GM12878 (cell line): ENCODE measurements around the gene ADA. TPM values are rescaled to one million over a fixed set of nuclear protein-coding genes. Genes with fewer than 3 reads are reported as not detected.

Source experiments
- CBFB ChIP-seq: IDR thresholded peaks from 2 replicates; pipeline ENCODE4 v1.6.1; 2016; ENCODE audit warnings: antibody characterized with exemption, low read depth
- EED ChIP-seq: sonication (generic); IDR thresholded peaks from 2 replicates; pipeline ENCODE4 v1.6.1; 2016; ENCODE audit warnings: antibody characterized with exemption, low read depth
- EP300 ChIP-seq, 2 experiments: fragments of 150-350 bp in 1 of 2; IDR thresholded peaks; 2 replicates each; pipeline ENCODE4 v1.6.1; 2011 to 2012; ENCODE audit warnings: low read depth in 2 of 2, low read length in 2 of 2, borderline replicate concordance in 1 of 2, improper control_type of control experiment in 1 of 2, inconsistent platforms in 1 of 2; ENCODE audit not compliant: control insufficient read depth in 1 of 2
- EZH2 ChIP-seq: IDR thresholded peaks from 2 replicates; pipeline ENCODE4 v1.6.1; 2012; ENCODE audit warnings: low read depth, mild to moderate bottlenecking, control low read depth, inconsistent platforms, low read length, borderline replicate concordance; ENCODE audit not compliant: control insufficient read depth
- GATAD2B ChIP-seq: fragments of 450-650 bp; conservative IDR thresholded peaks from 2 replicates; pipeline ENCODE4 v1.6.1; 2017; ENCODE audit warnings: low read depth, mild to moderate bottlenecking, moderate library complexity
- IKZF1 ChIP-seq: fragments of 450-650 bp; conservative IDR thresholded peaks from 2 replicates; pipeline ENCODE4 v1.6.1; 2017; ENCODE audit warnings: antibody characterized with exemption, mild to moderate bottlenecking
- IKZF2 ChIP-seq, 2 experiments: fragments of 450-650 bp; IDR thresholded peaks; 2 replicates each; pipeline ENCODE4 v1.6.1; 2017; ENCODE audit warnings: mild to moderate bottlenecking in 2 of 2, moderate library complexity in 2 of 2
- JUND ChIP-seq: IDR thresholded peaks from 2 replicates; pipeline ENCODE4 v1.6.1; 2012; ENCODE audit warnings: low read depth, mild to moderate bottlenecking, low read length, improper control_type of control experiment, moderate library complexity
- MEF2A ChIP-seq: IDR thresholded peaks from 2 replicates; pipeline ENCODE4 v1.6.1; 2011; ENCODE audit warnings: low read depth, mild to moderate bottlenecking, low read length, moderate library complexity; ENCODE audit not compliant: insufficient read depth
- NBN ChIP-seq: fragments of 450-650 bp; IDR thresholded peaks from 2 replicates; pipeline ENCODE4 v1.6.1; 2016
- NFYA ChIP-seq: IDR thresholded peaks from 2 replicates; pipeline ENCODE4 v1.6.1; 2011; ENCODE audit warnings: low read depth, mild to moderate bottlenecking, low read length, improper control_type of control experiment, borderline replicate concordance
- POLR2AphosphoS2 ChIP-seq: IDR thresholded peaks from 2 replicates; pipeline ENCODE4 v1.6.1; 2011; ENCODE audit warnings: low read depth, mild to moderate bottlenecking, low read length, improper control_type of control experiment, moderate library complexity
- polyA plus RNA-seq, 11 experiments: library from polyadenylated mRNA; depleted of rRNA in 4 of 11; unstranded in 6 of 11; stranded (reverse) in 5 of 11; fragments of >200 nt; fragmentation: Nextera tagmentation in 4 of 11; fragmentation: Illumina TruSeq in 1 of 11; extraction: Ambion mirVana in 4 of 11; extraction: Trizol in 1 of 11; gene quantifications; 1 replicate in 1 of 11; 2 replicates in 10 of 11; pipeline versions ENCODE4 v1.2.1 to v1.2.3, GENCODE V29; 2011 to 2016; ENCODE audit warnings: inconsistent platforms in 2 of 11, missing spikeins in 2 of 11, low read depth in 1 of 11
- total RNA-seq, 4 experiments: library from RNA; depleted of rRNA in 3 of 4; stranded (reverse); fragments of >200 nt in 3 of 4; fragmentation: Illumina TruSeq in 1 of 4; extraction: Trizol in 1 of 4; gene quantifications; 2 replicates each; pipeline versions ENCODE4 v1.2.1 to v1.2.3, GENCODE V29; 2013 to 2021
- TF ChIP-seq, protein P1 (sequence below): fragments of 450-650 bp; IDR thresholded peaks from 2 replicates; pipeline ENCODE4 v1.6.1; 2018; ENCODE audit warnings: mild to moderate bottlenecking, low read depth, moderate library complexity; ENCODE audit not compliant: partially characterized antibody
- TF ChIP-seq, protein P2 (sequence below): fragments of 450-650 bp; formaldehyde crosslinking; IDR thresholded peaks from 2 replicates; pipeline ENCODE4 v1.4.0; 2022; ENCODE audit warnings: mild to moderate bottlenecking, moderate library complexity
- TF ChIP-seq, protein P3 (sequence below): IDR thresholded peaks from 2 replicates; pipeline ENCODE4 v1.6.1; 2012; ENCODE audit warnings: improper control_type of control experiment, low read depth, low read length; ENCODE audit not compliant: insufficient replicate concordance
- TF ChIP-seq, protein P4 (sequence below): IDR thresholded peaks from 2 replicates; pipeline ENCODE4 v1.6.1; 2012; ENCODE audit warnings: low read depth, low read length, improper control_type of control experiment

The ADA gene
- total and polyA plus RNA-seq, 10 of the 15 experiments (the other 5 are each of a cell fraction or from before 2014, with no cell fraction given) = 40.9 to 217 (median 90.8) TPM

DNA sequence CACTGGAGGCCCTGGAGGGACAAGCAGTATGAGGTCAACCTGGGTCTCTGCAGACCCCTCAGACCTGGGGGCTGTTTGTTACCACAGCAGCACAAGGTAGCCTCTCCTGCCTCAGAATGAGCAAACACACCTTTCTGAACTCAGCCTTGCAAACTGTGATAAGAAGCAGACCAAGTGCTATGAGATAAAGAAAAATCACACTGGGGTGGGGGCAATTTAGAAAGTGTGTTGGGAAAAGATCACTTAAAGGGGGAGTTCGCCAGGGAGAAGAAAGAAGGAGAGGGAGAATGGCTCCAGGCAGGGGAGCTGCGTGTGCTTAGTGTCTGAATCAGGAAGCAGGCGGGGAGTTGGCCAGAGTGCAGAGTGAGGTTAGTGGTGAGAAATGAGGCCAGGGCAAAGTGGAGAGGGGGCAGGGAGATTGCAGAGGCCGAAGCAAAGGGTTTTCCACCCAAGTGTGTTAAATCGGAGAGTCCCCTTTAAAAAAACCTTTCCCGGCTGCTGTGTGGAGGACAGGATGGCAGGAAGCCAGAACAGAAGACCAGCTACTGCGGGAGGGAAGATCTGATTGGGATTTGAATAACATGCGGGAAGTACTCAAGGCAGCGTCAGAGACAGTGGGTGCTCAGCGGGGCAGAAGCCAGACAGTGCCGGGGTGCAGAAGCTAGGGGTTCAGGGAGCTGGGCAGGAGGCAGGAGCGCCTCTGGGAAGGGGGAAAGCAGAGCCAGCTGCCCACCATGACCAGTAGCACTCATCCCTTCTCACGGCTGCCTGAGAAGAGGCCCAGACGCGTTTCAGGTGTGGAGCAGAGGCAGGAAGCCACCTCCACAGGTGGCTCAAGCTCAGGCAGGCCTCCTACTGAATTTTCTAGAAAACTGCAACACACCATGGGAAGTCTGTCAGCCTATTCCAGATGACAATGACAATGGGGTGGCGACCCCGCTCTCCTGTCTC, 9.0 kb downstream of the ADA start (continued):
- TF ChIP-seq, protein P1, sequence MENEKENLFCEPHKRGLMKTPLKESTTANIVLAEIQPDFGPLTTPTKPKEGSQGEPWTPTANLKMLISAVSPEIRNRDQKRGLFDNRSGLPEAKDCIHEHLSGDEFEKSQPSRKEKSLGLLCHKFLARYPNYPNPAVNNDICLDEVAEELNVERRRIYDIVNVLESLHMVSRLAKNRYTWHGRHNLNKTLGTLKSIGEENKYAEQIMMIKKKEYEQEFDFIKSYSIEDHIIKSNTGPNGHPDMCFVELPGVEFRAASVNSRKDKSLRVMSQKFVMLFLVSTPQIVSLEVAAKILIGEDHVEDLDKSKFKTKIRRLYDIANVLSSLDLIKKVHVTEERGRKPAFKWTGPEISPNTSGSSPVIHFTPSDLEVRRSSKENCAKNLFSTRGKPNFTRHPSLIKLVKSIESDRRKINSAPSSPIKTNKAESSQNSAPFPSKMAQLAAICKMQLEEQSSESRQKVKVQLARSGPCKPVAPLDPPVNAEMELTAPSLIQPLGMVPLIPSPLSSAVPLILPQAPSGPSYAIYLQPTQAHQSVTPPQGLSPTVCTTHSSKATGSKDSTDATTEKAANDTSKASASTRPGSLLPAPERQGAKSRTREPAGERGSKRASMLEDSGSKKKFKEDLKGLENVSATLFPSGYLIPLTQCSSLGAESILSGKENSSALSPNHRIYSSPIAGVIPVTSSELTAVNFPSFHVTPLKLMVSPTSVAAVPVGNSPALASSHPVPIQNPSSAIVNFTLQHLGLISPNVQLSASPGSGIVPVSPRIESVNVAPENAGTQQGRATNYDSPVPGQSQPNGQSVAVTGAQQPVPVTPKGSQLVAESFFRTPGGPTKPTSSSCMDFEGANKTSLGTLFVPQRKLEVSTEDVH = no peak
- TF ChIP-seq, protein P2, sequence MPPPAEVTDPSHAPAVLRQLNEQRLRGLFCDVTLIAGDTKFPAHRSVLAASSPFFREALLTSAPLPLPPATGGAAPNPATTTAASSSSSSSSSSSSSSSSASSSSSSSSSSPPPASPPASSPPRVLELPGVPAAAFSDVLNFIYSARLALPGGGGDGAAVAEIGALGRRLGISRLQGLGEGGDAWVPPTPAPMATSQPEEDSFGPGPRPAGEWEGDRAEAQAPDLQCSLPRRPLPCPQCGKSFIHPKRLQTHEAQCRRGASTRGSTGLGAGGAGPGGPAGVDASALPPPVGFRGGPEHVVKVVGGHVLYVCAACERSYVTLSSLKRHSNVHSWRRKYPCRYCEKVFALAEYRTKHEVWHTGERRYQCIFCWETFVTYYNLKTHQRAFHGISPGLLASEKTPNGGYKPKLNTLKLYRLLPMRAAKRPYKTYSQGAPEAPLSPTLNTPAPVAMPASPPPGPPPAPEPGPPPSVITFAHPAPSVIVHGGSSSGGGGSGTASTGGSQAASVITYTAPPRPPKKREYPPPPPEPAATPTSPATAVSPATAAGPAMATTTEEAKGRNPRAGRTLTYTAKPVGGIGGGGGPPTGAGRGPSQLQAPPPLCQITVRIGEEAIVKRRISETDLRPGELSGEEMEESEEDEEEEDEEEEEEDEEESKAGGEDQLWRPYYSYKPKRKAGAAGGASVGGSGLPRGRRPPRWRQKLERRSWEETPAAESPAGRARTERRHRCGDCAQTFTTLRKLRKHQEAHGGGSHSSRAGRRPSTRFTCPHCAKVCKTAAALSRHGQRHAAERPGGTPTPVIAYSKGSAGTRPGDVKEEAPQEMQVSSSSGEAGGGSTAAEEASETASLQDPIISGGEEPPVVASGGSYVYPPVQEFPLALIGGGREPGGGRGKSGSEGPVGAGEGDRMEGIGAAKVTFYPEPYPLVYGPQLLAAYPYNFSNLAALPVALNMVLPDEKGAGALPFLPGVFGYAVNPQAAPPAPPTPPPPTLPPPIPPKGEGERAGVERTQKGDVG = no peak
- TF ChIP-seq EP300 (IDR thresholded peaks at IDR 0.05; ENCODE audit: borderline replicate concordance in 1 of 2, control insufficient read depth in 1 of 2, low read depth in 2 of 2, low read length in 2 of 2) = peak in 1 of 2 experiments; percentile 17; a peak in 1 of 4 replicates
- 0 out of 2 replicates have a peak, but pooled peaks have one; percentile 37 for TF ChIP-seq POLR2AphosphoS2
- peak; percentile 61; the same call in 1 of the 2 replicates for TF ChIP-seq GATAD2B
- TF ChIP-seq, protein P3, sequence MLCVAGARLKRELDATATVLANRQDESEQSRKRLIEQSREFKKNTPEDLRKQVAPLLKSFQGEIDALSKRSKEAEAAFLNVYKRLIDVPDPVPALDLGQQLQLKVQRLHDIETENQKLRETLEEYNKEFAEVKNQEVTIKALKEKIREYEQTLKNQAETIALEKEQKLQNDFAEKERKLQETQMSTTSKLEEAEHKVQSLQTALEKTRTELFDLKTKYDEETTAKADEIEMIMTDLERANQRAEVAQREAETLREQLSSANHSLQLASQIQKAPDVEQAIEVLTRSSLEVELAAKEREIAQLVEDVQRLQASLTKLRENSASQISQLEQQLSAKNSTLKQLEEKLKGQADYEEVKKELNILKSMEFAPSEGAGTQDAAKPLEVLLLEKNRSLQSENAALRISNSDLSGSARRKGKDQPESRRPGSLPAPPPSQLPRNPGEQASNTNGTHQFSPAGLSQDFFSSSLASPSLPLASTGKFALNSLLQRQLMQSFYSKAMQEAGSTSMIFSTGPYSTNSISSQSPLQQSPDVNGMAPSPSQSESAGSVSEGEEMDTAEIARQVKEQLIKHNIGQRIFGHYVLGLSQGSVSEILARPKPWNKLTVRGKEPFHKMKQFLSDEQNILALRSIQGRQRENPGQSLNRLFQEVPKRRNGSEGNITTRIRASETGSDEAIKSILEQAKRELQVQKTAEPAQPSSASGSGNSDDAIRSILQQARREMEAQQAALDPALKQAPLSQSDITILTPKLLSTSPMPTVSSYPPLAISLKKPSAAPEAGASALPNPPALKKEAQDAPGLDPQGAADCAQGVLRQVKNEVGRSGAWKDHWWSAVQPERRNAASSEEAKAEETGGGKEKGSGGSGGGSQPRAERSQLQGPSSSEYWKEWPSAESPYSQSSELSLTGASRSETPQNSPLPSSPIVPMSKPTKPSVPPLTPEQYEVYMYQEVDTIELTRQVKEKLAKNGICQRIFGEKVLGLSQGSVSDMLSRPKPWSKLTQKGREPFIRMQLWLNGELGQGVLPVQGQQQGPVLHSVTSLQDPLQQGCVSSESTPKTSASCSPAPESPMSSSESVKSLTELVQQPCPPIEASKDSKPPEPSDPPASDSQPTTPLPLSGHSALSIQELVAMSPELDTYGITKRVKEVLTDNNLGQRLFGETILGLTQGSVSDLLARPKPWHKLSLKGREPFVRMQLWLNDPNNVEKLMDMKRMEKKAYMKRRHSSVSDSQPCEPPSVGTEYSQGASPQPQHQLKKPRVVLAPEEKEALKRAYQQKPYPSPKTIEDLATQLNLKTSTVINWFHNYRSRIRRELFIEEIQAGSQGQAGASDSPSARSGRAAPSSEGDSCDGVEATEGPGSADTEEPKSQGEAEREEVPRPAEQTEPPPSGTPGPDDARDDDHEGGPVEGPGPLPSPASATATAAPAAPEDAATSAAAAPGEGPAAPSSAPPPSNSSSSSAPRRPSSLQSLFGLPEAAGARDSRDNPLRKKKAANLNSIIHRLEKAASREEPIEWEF = no peak
- peak; percentile 80 to 83; a peak in 3 of 4 replicates for TF ChIP-seq IKZF2 (IDR thresholded peaks at IDR 0.05)
- TF ChIP-seq IKZF1 = peak; percentile 79
- TF ChIP-seq NFYA = no peak
- TF ChIP-seq JUND = no peak
- TF ChIP-seq EED = peak; percentile 18
- no peak for TF ChIP-seq EZH2
- peak; percentile 93 for TF ChIP-seq NBN
- TF ChIP-seq, protein P4, sequence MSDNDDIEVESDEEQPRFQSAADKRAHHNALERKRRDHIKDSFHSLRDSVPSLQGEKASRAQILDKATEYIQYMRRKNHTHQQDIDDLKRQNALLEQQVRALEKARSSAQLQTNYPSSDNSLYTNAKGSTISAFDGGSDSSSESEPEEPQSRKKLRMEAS = peak; percentile 57; the same call in 1 of the 2 replicates
- peak; percentile 63 for TF ChIP-seq CBFB
- no peak for TF ChIP-seq MEF2A
